Activated CD4-positive, CD25-positive, alpha-beta regulatory T cell treated with anti-CD3 and anti-CD28 coated beads, Interleukin-2, amount 50 U/mL, for 72 hours (primary cell): ENCODE results near the gene SPTB.

Experiments used
- DNase-seq: peaks from one replicate; pipeline ENCODE4 v3.0.0; 2021

SPTB gene

GRCh38 chr14:64723691-64724577 is 155.8 kb downstream of the SPTB start:
- no peak for DNase-seq

GRCh38 chr14:64722842-64723447 is 156.8 kb downstream of the SPTB start:
- DNase-seq, result no peak

- DNase-seq, result no peak
Observed at GRCh38 chr14:64721899-64722298, 157.8 kb downstream of the SPTB start.

GRCh38 chr14:64721391-64721791 is 158.3 kb downstream of the SPTB start:
- no peak for DNase-seq

GRCh38 chr14:64720131-64720576 is 159.6 kb downstream of the SPTB start:
- no peak for DNase-seq

- no peak for DNase-seq
Observed at GRCh38 chr14:64719601-64720000, 160.1 kb downstream of the SPTB start.

- no peak for DNase-seq
Observed at GRCh38 chr14:64718762-64719161, 160.9 kb downstream of the SPTB start.

GRCh38 chr14:64717870-64718269 is 161.8 kb downstream of the SPTB start:
- no peak for DNase-seq

GRCh38 chr14:64715628-64716412 is 163.9 kb downstream of the SPTB start:
- DNase-seq, result no peak

- no peak for DNase-seq
Observed at GRCh38 chr14:64715146-64715627, 164.5 kb downstream of the SPTB start.

GRCh38 chr14:64714432-64715025 is 165.2 kb downstream of the SPTB start:
- DNase-seq, result no peak

GRCh38 chr14:64713677-64714076 is 166.0 kb downstream of the SPTB start:
- DNase-seq, result no peak

- DNase-seq, result no peak
Observed at GRCh38 chr14:64711039-64711438, 168.7 kb downstream of the SPTB start.

GRCh38 chr14:64709126-64709525 is 170.6 kb downstream of the SPTB start:
- DNase-seq, result no peak

- DNase-seq, result no peak
Observed at GRCh38 chr14:64708148-64709004, 171.3 kb downstream of the SPTB start.

GRCh38 chr14:64707661-64708060 is 172.0 kb downstream of the SPTB start:
- DNase-seq, result no peak

- no peak for DNase-seq
Observed at GRCh38 chr14:64706593-64707193, 173.0 kb downstream of the SPTB start.

GRCh38 chr14:64706119-64706592 is 173.6 kb downstream of the SPTB start:
- no peak for DNase-seq

GRCh38 chr14:64705381-64706118 is 174.2 kb downstream of the SPTB start:
- DNase-seq, result no peak

- DNase-seq, result no peak
Observed at GRCh38 chr14:64704743-64705380, 174.8 kb downstream of the SPTB start.
